NCI-H1417 treated with DMSO at 0.1 percent for 48 hours (cell line): ENCODE results near the gene TXNDC8.

Source experiments
- DNase-seq: peaks from one replicate; lab custom pipeline; 2025; lab: John Stamatoyannopoulos, UW

Gene TXNDC8

GRCh38 chr9:110278080-110278707 is 59.5 kb downstream of the TXNDC8 start:
- DNase-seq: no peak

DNA sequence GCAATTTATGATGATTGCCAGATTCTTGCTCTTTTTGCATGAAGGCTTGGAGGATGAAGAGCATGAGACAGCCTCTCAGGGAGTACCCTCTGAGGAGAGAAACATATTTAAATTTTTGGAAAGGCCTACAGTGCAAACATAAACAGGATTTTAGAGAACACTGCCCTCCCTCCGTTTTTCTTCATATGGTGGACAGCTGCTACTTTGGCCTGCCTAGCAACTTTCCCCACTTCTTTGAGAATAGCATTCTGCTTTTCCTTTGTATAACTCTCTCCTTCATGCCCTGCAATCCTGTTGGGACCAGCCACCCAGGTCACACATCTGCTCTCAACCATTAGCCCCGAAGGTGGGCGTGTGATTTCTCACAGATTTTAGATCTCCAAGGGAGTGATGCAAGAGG is 60.9 kb downstream of the TXNDC8 start:
- DNase-seq: no peak

- no peak for DNase-seq
Measured at GRCh38 chr9:110270211-110270995, 67.3 kb downstream of the TXNDC8 start.

GRCh38 chr9:110266795-110267194 is 70.9 kb downstream of the TXNDC8 start:
- no peak for DNase-seq

- DNase-seq: no peak
Measured at GRCh38 chr9:110261632-110262031, 76.0 kb downstream of the TXNDC8 start.

- no peak for DNase-seq
Measured at GRCh38 chr9:110260911-110261310, 76.8 kb downstream of the TXNDC8 start.

GRCh38 chr9:110259566-110259965 is 78.1 kb downstream of the TXNDC8 start:
- no peak for DNase-seq

GRCh38 chr9:110258690-110259091 is 79.0 kb downstream of the TXNDC8 start:
- DNase-seq: no peak

DNA sequence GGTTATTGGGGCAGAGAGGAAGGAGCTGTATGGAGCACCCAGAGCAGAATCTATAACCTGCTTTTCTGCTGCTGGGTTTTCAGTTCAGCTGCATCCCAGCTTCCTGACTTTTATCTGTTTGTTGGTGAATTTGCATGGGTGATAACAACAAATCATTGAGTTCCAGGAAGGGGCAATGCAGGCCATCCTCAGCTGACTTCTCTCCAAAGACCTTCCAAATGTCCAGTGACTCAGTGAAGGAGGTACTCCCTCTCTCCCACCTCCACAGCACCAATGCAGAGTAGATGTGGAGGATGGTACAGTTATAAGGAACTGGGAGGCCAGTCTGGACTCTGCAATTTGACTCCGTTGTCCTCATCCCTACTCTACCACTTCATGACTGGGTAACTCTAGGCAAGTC is 79.7 kb downstream of the TXNDC8 start:
- no peak for DNase-seq

GRCh38 chr9:110257097-110257841 is 80.4 kb downstream of the TXNDC8 start:
- no peak for DNase-seq

GRCh38 chr9:110256380-110257096 is 81.1 kb downstream of the TXNDC8 start, which contains the start of gene TXN:
Gene TXN (minus strand): TSS chr9:110256507. CDS start chr9:110256435, 72 bp downstream.
- DNase-seq: peak; percentile 36

- DNase-seq: no peak
Measured at GRCh38 chr9:110255463-110256379, 81.9 kb downstream of the TXNDC8 start.

GRCh38 chr9:110255034-110255462 is 82.6 kb downstream of the TXNDC8 start:
- no peak for DNase-seq

GRCh38 chr9:110254500-110254899 is 83.2 kb downstream of the TXNDC8 start:
- no peak for DNase-seq
